ENCODE measurements around the gene LRRC10. TPM values are rescaled to one million over a fixed set of nuclear protein-coding genes. Genes with fewer than 3 reads are reported as not detected.

Gene LRRC10
- total RNA-seq (10 to 100 TPM in 3 of 4 donors, 1 to 10 TPM in 1; 3.2 to 22.2 (median 20.4) TPM), polyA plus RNA-seq (22.0 TPM)
- long read RNA-seq, donor 1, transcript LRRC10-201 (1 exons, 2,599 nt), result major isoform, 82 of 84 reads
- long read RNA-seq, donor 1, partial matches to known transcripts, result 1 of 84 reads
- long read RNA-seq, donor 1, other reads (novel, unspliced or antisense), result 1 of 84 reads
- long read RNA-seq, donor 2, transcript LRRC10-201 (1 exons, 2,599 nt), result major isoform, 32 of 32 reads
- long read RNA-seq, donor 2, partial matches to known transcripts, result 0 of 32 reads
- long read RNA-seq, donor 2, other reads (novel, unspliced or antisense), result 0 of 32 reads
- long read RNA-seq, donor 3, transcript LRRC10-201 (1 exons, 2,599 nt), result major isoform, 20 of 20 reads
- long read RNA-seq, donor 3, partial matches to known transcripts, result 0 of 20 reads
- long read RNA-seq, donor 3, other reads (novel, unspliced or antisense), result 0 of 20 reads
- long read RNA-seq, donor 4, transcript LRRC10-201 (1 exons, 2,599 nt), result major isoform, 45 of 45 reads
- long read RNA-seq, donor 4, partial matches to known transcripts, result 0 of 45 reads
- long read RNA-seq, donor 4, other reads (novel, unspliced or antisense), result 0 of 45 reads

- ATAC-seq, result peak; percentile 60 to 70
- WGBS, result 61% methylated on average over 11 of the region's 11 CpGs
- intact Hi-C loops (cut with DNase I), result no loop called here
Observed at GRCh38 chr12:69610729-69611128, at the start of gene LRRC10. Gene LRRC10 (minus strand): TSS chr12:69610907. CDS start chr12:69610838, 69 bp downstream.

DNA sequence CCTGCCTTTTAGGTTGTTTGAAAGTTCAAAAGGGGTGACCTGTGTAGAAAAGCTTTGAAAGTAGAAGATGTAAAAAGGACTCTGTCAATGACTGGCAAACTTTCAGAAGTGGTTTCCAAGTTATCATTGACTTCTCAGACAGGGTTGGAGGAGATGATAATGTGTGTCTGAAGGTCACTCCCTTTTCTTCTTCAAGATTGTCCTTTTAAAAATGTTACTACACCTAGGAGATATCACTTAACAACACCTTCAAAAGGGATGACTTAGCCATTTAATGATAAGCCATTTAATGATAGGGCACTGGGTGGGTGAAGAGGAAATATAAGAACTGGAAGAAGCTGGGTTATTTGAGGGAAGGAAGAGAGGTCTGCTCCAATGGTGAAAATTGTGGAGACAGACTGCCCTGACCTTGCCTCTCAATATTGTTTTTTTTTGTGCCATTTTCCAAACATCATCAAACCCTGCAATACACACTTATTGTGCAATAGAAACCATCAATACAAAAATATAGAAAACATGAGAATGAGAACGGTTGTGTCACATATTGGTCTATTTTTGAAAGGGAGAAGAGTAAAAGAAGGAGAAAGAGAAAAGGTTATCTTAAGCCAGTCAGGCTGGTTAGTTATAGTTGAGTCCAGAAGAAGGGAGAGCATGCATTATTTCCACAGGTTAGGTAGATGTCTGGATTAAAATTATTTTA is 49.6 kb upstream of the LRRC10 start:
- intact Hi-C loops (cut with DNase I), result no loop called here
- ATAC-seq, result no peak
- Histone ChIP-seq H3K27ac (ENCODE audit: low read length) (no peak overlapping the region), H3K9me3 (ENCODE audit: control insufficient read depth, low read length) (no peaks in the 10 kb centered on the region), H3K4me3 (ENCODE audit: low read length) (no peak overlapping the region), H3K27me3 (ENCODE audit: control insufficient read depth, insufficient read depth) (no peaks in the 10 kb centered on the region), H3K4me1 (ENCODE audit: control insufficient read depth, insufficient read depth, low read length) (peaks cover 3% of the 10 kb centered on the region)
- 81% methylated on average over 1 of the region's 1 CpG for WGBS
- DNase-seq, result no peak

More at GRCh38 chr12:69610729-69611128, at the start of gene LRRC10:
- no peaks in the 10 kb centered on the region for H3K27me3 ChIP-seq (ENCODE audit: control insufficient read depth, insufficient read depth)
- no peaks in the 10 kb centered on the region for H3K4me1 ChIP-seq (ENCODE audit: control insufficient read depth, insufficient read depth, low read length)
- no peaks in the 10 kb centered on the region for H3K9me3 ChIP-seq (ENCODE audit: control insufficient read depth, low read length)
- peak in 2 of 3 donors; percentile 55 to 74 for DNase-seq
- peak within 1 kb of the TSS; percentile 59 for H3K27ac ChIP-seq (ENCODE audit: low read length)
- H3K4me3 ChIP-seq (ENCODE audit: low read length), result peak within 1 kb of the TSS; percentile 52

DNA sequence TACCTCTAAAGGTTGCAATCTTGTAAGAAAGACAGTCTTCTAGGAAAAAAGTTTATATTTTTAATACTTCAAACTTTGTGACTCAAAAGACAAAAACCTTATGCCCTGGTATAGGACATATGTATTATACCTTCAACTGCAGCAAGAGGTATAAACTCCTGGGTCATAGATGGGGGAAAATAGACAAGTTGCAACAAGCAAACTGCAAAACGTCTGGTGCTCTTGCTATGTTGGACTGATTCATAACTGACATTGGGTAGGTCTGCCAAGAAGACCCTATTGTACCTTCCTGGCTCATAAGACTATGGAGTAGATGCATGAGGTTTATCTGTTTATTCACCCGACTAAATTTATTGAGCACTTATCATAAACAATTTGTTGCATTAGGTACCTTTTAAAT is 47.5 kb upstream of the LRRC10 start:
- 63% methylated on average over 2 of the region's 2 CpGs for WGBS
- Histone ChIP-seq H3K27ac (ENCODE audit: low read length) (no peak overlapping the region), H3K4me3 (ENCODE audit: low read length) (no peak overlapping the region), H3K4me1 (ENCODE audit: control insufficient read depth, insufficient read depth, low read length) (peaks cover 3% of the 10 kb centered on the region), H3K9me3 (ENCODE audit: control insufficient read depth, low read length) (no peaks in the 10 kb centered on the region), H3K27me3 (ENCODE audit: control insufficient read depth, insufficient read depth) (no peaks in the 10 kb centered on the region)
- intact Hi-C loops (cut with DNase I), result no loop called here
- DNase-seq, result no peak
- ATAC-seq, result no peak

DNA sequence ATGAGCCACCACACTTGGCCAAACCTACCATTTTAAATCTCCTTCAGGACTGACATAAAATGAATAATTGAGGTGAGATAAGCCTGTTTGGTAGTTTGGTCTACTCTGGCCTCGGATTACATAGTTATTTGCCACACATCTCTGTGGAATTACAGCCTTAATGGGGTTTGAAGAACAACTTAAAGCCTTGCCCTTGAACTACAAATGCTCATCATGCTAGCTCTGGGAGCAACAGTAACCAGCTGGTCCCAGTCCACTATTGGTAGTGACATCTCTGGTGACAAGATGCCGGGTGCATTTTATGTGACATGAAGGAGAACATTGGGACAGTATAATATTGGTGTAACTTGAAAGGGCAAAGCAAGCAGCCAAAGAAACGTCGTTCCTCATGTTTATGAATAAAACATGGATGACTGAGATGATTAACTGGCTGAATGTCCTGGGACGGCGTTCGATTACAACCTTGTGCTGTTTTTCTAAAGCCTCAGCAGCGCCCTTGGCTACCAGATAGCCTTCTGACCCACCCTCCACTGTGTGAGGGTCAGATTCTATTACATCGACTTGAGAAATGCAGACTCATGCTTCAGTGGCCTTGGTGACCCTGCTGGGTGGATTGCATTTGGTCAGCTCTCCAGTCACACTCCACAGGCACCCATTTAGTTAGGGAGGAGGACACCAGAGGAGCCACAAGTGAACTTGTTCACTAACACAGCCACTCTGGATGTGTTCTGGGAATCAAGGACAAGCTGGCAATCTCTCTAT is 46.9 kb upstream of the LRRC10 start:
- ATAC-seq (peak; percentile 38 to 55), DNase-seq (no peak)
- intact Hi-C loops (cut with DNase I), result no loop called here
- H3K27ac ChIP-seq (ENCODE audit: low read length), result no peak overlapping the region
- H3K27me3 ChIP-seq (ENCODE audit: control insufficient read depth, insufficient read depth), result no peaks in the 10 kb centered on the region
- H3K9me3 ChIP-seq (ENCODE audit: control insufficient read depth, low read length), result no peaks in the 10 kb centered on the region
- no peak overlapping the region for H3K4me3 ChIP-seq (ENCODE audit: low read length)
- peaks cover 3% of the 10 kb centered on the region for H3K4me1 ChIP-seq (ENCODE audit: control insufficient read depth, insufficient read depth, low read length)
- WGBS, result 63% methylated on average over 9 of the region's 9 CpGs

- H3K27ac ChIP-seq (ENCODE audit: low read length), result no peak overlapping the region
- H3K27me3 ChIP-seq (ENCODE audit: control insufficient read depth, insufficient read depth), result no peaks in the 10 kb centered on the region
- ATAC-seq, result peak; percentile 32 to 43
- 35% methylated on average over 11 of the region's 11 CpGs for WGBS
- H3K4me3 ChIP-seq (ENCODE audit: low read length), result no peak overlapping the region
- intact Hi-C loops (cut with DNase I), result no loop called here
- no peak for DNase-seq
- H3K9me3 ChIP-seq (ENCODE audit: control insufficient read depth, low read length), result no peaks in the 10 kb centered on the region
- no peaks in the 10 kb centered on the region for H3K4me1 ChIP-seq (ENCODE audit: control insufficient read depth, insufficient read depth, low read length)
Observed at GRCh38 chr12:69655616-69656340, 45.1 kb upstream of the LRRC10 start.

- intact Hi-C loops (cut with DNase I), result no loop called here
- WGBS, result 89% methylated on average over 8 of the region's 8 CpGs
- Histone ChIP-seq H3K4me3 (ENCODE audit: low read length) (no peak overlapping the region), H3K27ac (ENCODE audit: low read length) (no peak overlapping the region), H3K27me3 (ENCODE audit: control insufficient read depth, insufficient read depth) (no peaks in the 10 kb centered on the region), H3K9me3 (ENCODE audit: control insufficient read depth, low read length) (no peaks in the 10 kb centered on the region), H3K4me1 (ENCODE audit: control insufficient read depth, insufficient read depth, low read length) (no peaks in the 10 kb centered on the region)
- ATAC-seq (no peak), DNase-seq (no peak)
Observed at GRCh38 chr12:69653703-69654102, 43.0 kb upstream of the LRRC10 start.

GRCh38 chr12:69651922-69652321 is 41.2 kb upstream of the LRRC10 start:
- Histone ChIP-seq H3K27me3 (ENCODE audit: control insufficient read depth, insufficient read depth) (no peaks in the 10 kb centered on the region), H3K4me1 (ENCODE audit: control insufficient read depth, insufficient read depth, low read length) (no peaks in the 10 kb centered on the region), H3K4me3 (ENCODE audit: low read length) (no peak overlapping the region), H3K9me3 (ENCODE audit: control insufficient read depth, low read length) (no peaks in the 10 kb centered on the region), H3K27ac (ENCODE audit: low read length) (no peak overlapping the region)
- WGBS, result 82% methylated on average over 3 of the region's 3 CpGs
- intact Hi-C loops (cut with DNase I), result no loop called here
- ATAC-seq (no peak), DNase-seq (no peak)

DNA sequence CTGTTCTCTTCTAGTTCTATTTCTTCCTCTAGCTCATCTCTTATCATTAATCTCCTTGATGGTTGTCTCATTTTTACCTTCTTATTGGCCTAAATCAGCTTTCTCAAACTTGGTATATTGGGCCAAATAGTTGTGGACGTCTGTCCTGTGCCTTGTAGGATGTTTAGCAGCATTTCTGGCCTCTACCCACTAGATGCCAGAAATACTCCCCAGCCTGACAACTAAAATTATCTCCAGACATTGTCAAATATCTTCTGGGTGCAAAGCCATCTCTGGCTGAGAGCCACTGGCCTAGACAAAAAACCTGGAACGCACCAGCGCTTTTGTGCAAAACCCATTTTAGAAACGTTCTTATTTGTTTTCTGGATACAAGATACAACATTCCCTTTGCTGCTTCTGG is 38.8 kb upstream of the LRRC10 start:
- H3K4me3 ChIP-seq (ENCODE audit: low read length), result no peak overlapping the region
- H3K27ac ChIP-seq (ENCODE audit: low read length), result no peak overlapping the region
- ATAC-seq (no peak), DNase-seq (no peak)
- no peaks in the 10 kb centered on the region for H3K4me1 ChIP-seq (ENCODE audit: control insufficient read depth, insufficient read depth, low read length)
- intact Hi-C loops (cut with DNase I), result no loop called here
- no peaks in the 10 kb centered on the region for H3K27me3 ChIP-seq (ENCODE audit: control insufficient read depth, insufficient read depth)
- 33% methylated on average over 4 of the region's 4 CpGs for WGBS
- no peaks in the 10 kb centered on the region for H3K9me3 ChIP-seq (ENCODE audit: control insufficient read depth, low read length)

GRCh38 chr12:69648476-69648875 is 37.8 kb upstream of the LRRC10 start:
- WGBS, result 74% methylated on average over 3 of the region's 3 CpGs
- intact Hi-C loops (cut with DNase I), result no loop called here
- ATAC-seq, result no peak

GRCh38 chr12:69647178-69647577 is 36.5 kb upstream of the LRRC10 start:
- Histone ChIP-seq H3K4me3 (ENCODE audit: low read length) (no peak overlapping the region), H3K27me3 (ENCODE audit: control insufficient read depth, insufficient read depth) (no peaks in the 10 kb centered on the region), H3K4me1 (ENCODE audit: control insufficient read depth, insufficient read depth, low read length) (no peaks in the 10 kb centered on the region), H3K9me3 (ENCODE audit: control insufficient read depth, low read length) (no peaks in the 10 kb centered on the region), H3K27ac (ENCODE audit: low read length) (no peak overlapping the region)
- WGBS, result 70% methylated on average over 4 of the region's 4 CpGs
- DNase-seq (no peak), ATAC-seq (no peak)
- intact Hi-C loops (cut with DNase I), result no loop called here

More at GRCh38 chr12:69648476-69648875, 37.8 kb upstream of the LRRC10 start:
- DNase-seq, result no peak
- Histone ChIP-seq H3K4me1 (ENCODE audit: control insufficient read depth, insufficient read depth, low read length) (no peaks in the 10 kb centered on the region), H3K9me3 (ENCODE audit: control insufficient read depth, low read length) (no peaks in the 10 kb centered on the region), H3K4me3 (ENCODE audit: low read length) (no peak overlapping the region), H3K27ac (ENCODE audit: low read length) (no peak overlapping the region), H3K27me3 (ENCODE audit: control insufficient read depth, insufficient read depth) (no peaks in the 10 kb centered on the region)

Data from right cardiac atrium (tissue), 5 donors.